SU-DHL-6 (cell line): ENCODE results near the gene OR1C1.

Experiments used
- H2AFZ ChIP-seq: fragments of 200-600 bp; sonication (generic); 2 replicates; pipeline ENCODE4 v1.6.1; 2014; ENCODE audit warnings: low read depth, mild to moderate bottlenecking, moderate library complexity, mixed read lengths, antibody characterized with exemption, low read length; ENCODE audit not compliant: severe bottlenecking
- H3F3A ChIP-seq: fragments of 200-600 bp; shearing (Covaris generic); 2 replicates; pipeline ENCODE4 v1.6.0; 2016; ENCODE audit warnings: antibody characterized with exemption, mild to moderate bottlenecking; ENCODE audit not compliant: insufficient read depth
- H3K27ac ChIP-seq: fragments of 200-600 bp; sonication (generic); 2 replicates; pipeline ENCODE4 v1.5.1; 2016; ENCODE audit warnings: low read depth, mild to moderate bottlenecking, low read length, moderate library complexity, mixed read lengths
- H3K27me3 ChIP-seq: fragments of 200-600 bp; sonication (generic), shearing (Covaris generic); 2 replicates; pipeline ENCODE4 v1.6.0; 2014; ENCODE audit warnings: mild to moderate bottlenecking, low read length
- H3K36me3 ChIP-seq: fragments of 200-600 bp; sonication (generic); 2 replicates; pipeline ENCODE4 v1.6.1; 2014; ENCODE audit warnings: mild to moderate bottlenecking, low read length, mixed read lengths
- H3K4me2 ChIP-seq: fragments of 300-600, 200-600 bp; shearing (Covaris generic), sonication (generic); 2 replicates; pipeline ENCODE4 v1.6.0; 2014; ENCODE audit warnings: low read length, low read depth, mild to moderate bottlenecking; ENCODE audit not compliant: poor library complexity, severe bottlenecking
- H3K4me3 ChIP-seq: fragments of 200-600 bp; sonication (generic); 2 replicates; pipeline ENCODE4 v1.5.1; 2014; ENCODE audit warnings: antibody characterized with exemption, low read length, mild to moderate bottlenecking, mixed read lengths; ENCODE audit not compliant: insufficient read depth, poor library complexity, severe bottlenecking
- H3K79me2 ChIP-seq: fragments of 200-600 bp; sonication (generic); 2 replicates; pipeline ENCODE4 v1.6.1; 2014; ENCODE audit warnings: mild to moderate bottlenecking, low read length, moderate library complexity; ENCODE audit not compliant: insufficient read depth
- H3K9ac ChIP-seq: fragments of 200-600 bp; sonication (generic); 2 replicates; pipeline ENCODE4 v1.7.0; 2014; ENCODE audit warnings: mild to moderate bottlenecking, low read length
- H3K9me2 ChIP-seq: fragments of 200-600 bp; sonication (generic); replicated peaks from 2 replicates; pipeline ENCODE4 v1.6.1; 2014; ENCODE audit warnings: low read length; ENCODE audit not compliant: insufficient read depth
- H3K9me3 ChIP-seq: fragments of 200-600 bp; sonication (generic); 2 replicates; pipeline ENCODE4 v1.6.1; 2014; ENCODE audit warnings: low read length, mixed read lengths; ENCODE audit not compliant: insufficient read depth
- H4K20me1 ChIP-seq: fragments of 200-600 bp; sonication (generic); 2 replicates; pipeline ENCODE4 v1.6.1; 2014; ENCODE audit warnings: low read depth, mild to moderate bottlenecking, antibody characterized with exemption, low read length, moderate library complexity, mixed read lengths
- EZH2phosphoT487 ChIP-seq: fragments of 200-600 bp; sonication (generic), shearing (Covaris generic); conservative IDR thresholded peaks from 2 replicates; pipeline ENCODE4 v1.6.1; 2018; ENCODE audit warnings: mild to moderate bottlenecking, antibody characterized with exemption, low read length, moderate library complexity, mixed read lengths
- TF ChIP-seq, protein P1 (sequence below): fragments of 200-600 bp; sonication (generic); IDR thresholded peaks from one replicate; pipeline ENCODE4 v1.5.1; 2017; ENCODE audit warnings: antibody characterized with exemption, mild to moderate bottlenecking, low read length, moderate library complexity; ENCODE audit not compliant: insufficient read depth, poor library complexity, severe bottlenecking

Gene OR1C1

DNA sequence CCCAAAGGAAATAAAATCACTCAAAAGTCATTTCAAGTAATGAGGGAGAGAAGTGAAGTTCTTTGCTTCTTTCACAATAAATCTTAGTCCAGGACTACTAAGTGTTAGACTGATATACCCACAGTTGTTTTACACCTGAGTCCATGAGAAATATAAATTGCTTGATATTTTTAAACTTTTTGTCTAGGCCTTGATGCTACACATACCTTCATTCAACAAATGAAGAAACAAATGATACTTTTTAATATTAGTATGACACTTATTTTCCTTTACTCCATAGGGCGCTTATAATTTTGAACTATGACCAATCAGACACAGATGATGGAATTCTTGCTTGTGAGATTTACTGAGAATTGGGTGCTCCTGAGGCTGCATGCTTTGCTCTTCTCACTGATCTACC is 22.0 kb downstream of the OR1C1 start, which contains the start of gene OR14K1:
Gene OR14K1, plus strand, starts transcription at position 301 of the 400 bp plus-strand sequence. Its CDS starts 0 bp downstream, at position 301.
- H2AFZ ChIP-seq = no peak within 1 kb of the TSS
- H3K79me2 ChIP-seq = no peaks in the 10 kb centered on the region
- no peaks in the 10 kb centered on the region for H3K9me3 ChIP-seq
- H3K27me3 ChIP-seq = 0 out of 2 replicates have a peak, but pooled peaks cover 1% of the 10 kb centered on the region
- no peaks in the 10 kb centered on the region for H4K20me1 ChIP-seq
- H3K4me2 ChIP-seq = no peak within 1 kb of the TSS
- H3F3A ChIP-seq = no peaks in the 10 kb centered on the region
- H3K9me2 ChIP-seq = no peaks in the 10 kb centered on the region; the same call in 1 of the 2 replicates
- TF ChIP-seq EZH2phosphoT487 = no peak
- TF ChIP-seq, protein P1, sequence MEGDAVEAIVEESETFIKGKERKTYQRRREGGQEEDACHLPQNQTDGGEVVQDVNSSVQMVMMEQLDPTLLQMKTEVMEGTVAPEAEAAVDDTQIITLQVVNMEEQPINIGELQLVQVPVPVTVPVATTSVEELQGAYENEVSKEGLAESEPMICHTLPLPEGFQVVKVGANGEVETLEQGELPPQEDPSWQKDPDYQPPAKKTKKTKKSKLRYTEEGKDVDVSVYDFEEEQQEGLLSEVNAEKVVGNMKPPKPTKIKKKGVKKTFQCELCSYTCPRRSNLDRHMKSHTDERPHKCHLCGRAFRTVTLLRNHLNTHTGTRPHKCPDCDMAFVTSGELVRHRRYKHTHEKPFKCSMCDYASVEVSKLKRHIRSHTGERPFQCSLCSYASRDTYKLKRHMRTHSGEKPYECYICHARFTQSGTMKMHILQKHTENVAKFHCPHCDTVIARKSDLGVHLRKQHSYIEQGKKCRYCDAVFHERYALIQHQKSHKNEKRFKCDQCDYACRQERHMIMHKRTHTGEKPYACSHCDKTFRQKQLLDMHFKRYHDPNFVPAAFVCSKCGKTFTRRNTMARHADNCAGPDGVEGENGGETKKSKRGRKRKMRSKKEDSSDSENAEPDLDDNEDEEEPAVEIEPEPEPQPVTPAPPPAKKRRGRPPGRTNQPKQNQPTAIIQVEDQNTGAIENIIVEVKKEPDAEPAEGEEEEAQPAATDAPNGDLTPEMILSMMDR = no peak
- H3K9ac ChIP-seq = no peak within 1 kb of the TSS
- H3K27ac ChIP-seq = no peak within 1 kb of the TSS
- no peak within 1 kb of the TSS for H3K4me3 ChIP-seq
- H3K36me3 ChIP-seq = no peaks in the 10 kb centered on the region

DNA sequence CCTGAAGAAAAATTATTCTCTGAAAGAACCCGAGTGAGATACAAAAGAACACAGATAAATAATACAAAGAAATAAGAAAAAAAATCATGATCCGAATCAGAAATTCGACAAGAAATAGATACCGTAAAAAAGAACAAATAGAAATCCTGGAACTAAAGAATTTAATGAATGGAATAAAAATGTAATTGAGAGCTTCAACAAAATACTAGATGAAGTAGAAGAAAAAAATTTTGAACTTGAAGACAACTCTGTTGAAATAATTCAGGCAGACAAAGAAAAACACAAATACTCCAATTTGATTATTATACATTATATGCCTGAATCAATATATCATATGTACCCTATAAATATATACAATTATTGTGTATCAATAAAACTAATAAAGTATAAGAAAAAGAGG is 39.1 kb downstream of the OR1C1 start:
- H2AFZ ChIP-seq = no peak overlapping the region
- TF ChIP-seq, protein P1 = no peak
- TF ChIP-seq EZH2phosphoT487 = no peak

DNA sequence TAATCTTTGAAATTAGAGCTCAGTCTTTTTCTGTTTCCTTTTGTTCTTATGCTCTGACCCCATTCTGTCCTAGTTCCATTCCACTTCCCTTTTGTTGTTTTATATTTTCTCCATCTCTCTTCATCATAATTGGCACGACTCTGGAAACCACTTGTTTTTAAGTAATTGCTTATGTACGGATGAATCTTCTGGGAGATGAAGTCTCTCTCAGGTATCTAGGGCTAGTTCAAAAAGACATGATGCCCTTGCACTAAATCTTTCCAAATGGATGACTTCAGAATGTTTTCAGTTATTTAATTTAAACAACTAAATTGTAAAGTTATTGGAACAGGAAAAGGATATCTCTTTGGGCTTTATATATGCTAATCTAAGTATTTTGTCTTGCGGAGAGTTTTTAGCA is 43.8 kb downstream of the OR1C1 start, which contains the start of gene OR6F1:
Gene OR6F1, minus strand, starts transcription at position 101 of the 400 bp plus-strand sequence. CDS start 3,891 bp downstream, outside the sequence.
- TF ChIP-seq, protein P1 = no peak
- Histone ChIP-seq H3K4me2 (no peak within 1 kb of the TSS), H3K36me3 (no peaks in the 10 kb centered on the region), H2AFZ (no peak within 1 kb of the TSS), H3K9ac (no peak within 1 kb of the TSS), H3F3A (no peaks in the 10 kb centered on the region), H3K9me3 (no peaks in the 10 kb centered on the region), H3K79me2 (no peaks in the 10 kb centered on the region), H3K27me3 (no peaks in the 10 kb centered on the region), H3K4me3 (no peak within 1 kb of the TSS), H3K27ac (no peak within 1 kb of the TSS), H4K20me1 (no peaks in the 10 kb centered on the region), H3K9me2 (no peaks in the 10 kb centered on the region)

More for the DNA sequence above, 39.1 kb downstream of the OR1C1 start:
- Histone ChIP-seq H3K36me3 (no peaks in the 10 kb centered on the region), H3K9me2 (no peaks in the 10 kb centered on the region), H3K79me2 (no peaks in the 10 kb centered on the region), H3F3A (no peaks in the 10 kb centered on the region), H3K27ac (no peak overlapping the region), H3K9ac (no peak overlapping the region), H4K20me1 (no peaks in the 10 kb centered on the region), H3K4me3 (no peak overlapping the region), H3K9me3 (no peaks in the 10 kb centered on the region), H3K4me2 (no peak overlapping the region), H3K27me3 (no peaks in the 10 kb centered on the region)
